ENCODE results near the gene CMTM2.

DNA sequence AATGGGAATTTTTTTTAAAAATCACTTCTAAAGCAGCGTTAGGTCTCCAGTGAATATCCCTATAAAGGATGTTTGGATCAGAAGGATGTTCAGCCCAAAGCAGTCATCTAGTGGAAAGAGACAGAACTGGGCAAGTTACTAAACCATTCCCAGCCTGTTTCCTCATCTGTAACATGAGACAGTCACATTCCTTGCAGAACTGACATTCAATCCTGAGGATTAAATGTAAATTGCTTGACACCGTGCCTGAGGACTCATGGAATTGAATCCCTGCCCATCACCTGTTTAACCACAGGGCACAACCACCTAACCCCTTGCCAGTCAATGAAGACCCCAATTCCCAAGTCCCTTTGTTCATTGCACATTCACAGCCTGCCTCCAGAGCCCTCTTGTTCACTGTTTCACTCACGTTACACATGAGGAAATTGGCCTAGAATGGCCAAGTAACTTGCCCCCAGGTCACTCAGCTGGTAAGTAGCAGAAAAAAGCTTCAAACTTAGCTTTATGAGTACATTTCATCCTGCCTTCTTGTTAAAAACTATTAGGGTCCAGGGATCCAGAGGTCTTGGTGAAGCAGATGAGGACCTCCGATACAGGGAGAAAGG, 1.4 kb downstream of the CMTM2 start:
- TF ChIP-seq, protein P1, sequence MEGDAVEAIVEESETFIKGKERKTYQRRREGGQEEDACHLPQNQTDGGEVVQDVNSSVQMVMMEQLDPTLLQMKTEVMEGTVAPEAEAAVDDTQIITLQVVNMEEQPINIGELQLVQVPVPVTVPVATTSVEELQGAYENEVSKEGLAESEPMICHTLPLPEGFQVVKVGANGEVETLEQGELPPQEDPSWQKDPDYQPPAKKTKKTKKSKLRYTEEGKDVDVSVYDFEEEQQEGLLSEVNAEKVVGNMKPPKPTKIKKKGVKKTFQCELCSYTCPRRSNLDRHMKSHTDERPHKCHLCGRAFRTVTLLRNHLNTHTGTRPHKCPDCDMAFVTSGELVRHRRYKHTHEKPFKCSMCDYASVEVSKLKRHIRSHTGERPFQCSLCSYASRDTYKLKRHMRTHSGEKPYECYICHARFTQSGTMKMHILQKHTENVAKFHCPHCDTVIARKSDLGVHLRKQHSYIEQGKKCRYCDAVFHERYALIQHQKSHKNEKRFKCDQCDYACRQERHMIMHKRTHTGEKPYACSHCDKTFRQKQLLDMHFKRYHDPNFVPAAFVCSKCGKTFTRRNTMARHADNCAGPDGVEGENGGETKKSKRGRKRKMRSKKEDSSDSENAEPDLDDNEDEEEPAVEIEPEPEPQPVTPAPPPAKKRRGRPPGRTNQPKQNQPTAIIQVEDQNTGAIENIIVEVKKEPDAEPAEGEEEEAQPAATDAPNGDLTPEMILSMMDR (IDR thresholded peaks at IDR 0.05; ENCODE audit: insufficient read depth, low read length): no peak
- TF ChIP-seq POLR2AphosphoS5 (IDR thresholded peaks at IDR 0.05; ENCODE audit: low read depth): no peak
- no peak for TF ChIP-seq GABPA (IDR thresholded peaks at IDR 0.05; ENCODE audit: low read depth)
- TF ChIP-seq SPI1 (IDR thresholded peaks at IDR 0.05; ENCODE audit: borderline replicate concordance, low read depth): no peak
- TF ChIP-seq, protein P2, sequence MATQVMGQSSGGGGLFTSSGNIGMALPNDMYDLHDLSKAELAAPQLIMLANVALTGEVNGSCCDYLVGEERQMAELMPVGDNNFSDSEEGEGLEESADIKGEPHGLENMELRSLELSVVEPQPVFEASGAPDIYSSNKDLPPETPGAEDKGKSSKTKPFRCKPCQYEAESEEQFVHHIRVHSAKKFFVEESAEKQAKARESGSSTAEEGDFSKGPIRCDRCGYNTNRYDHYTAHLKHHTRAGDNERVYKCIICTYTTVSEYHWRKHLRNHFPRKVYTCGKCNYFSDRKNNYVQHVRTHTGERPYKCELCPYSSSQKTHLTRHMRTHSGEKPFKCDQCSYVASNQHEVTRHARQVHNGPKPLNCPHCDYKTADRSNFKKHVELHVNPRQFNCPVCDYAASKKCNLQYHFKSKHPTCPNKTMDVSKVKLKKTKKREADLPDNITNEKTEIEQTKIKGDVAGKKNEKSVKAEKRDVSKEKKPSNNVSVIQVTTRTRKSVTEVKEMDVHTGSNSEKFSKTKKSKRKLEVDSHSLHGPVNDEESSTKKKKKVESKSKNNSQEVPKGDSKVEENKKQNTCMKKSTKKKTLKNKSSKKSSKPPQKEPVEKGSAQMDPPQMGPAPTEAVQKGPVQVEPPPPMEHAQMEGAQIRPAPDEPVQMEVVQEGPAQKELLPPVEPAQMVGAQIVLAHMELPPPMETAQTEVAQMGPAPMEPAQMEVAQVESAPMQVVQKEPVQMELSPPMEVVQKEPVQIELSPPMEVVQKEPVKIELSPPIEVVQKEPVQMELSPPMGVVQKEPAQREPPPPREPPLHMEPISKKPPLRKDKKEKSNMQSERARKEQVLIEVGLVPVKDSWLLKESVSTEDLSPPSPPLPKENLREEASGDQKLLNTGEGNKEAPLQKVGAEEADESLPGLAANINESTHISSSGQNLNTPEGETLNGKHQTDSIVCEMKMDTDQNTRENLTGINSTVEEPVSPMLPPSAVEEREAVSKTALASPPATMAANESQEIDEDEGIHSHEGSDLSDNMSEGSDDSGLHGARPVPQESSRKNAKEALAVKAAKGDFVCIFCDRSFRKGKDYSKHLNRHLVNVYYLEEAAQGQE (IDR thresholded peaks at IDR 0.05; ENCODE audit: insufficient replicate concordance, low read depth): no peak
